ENCODE measurements around the gene CBY2.

DNA sequence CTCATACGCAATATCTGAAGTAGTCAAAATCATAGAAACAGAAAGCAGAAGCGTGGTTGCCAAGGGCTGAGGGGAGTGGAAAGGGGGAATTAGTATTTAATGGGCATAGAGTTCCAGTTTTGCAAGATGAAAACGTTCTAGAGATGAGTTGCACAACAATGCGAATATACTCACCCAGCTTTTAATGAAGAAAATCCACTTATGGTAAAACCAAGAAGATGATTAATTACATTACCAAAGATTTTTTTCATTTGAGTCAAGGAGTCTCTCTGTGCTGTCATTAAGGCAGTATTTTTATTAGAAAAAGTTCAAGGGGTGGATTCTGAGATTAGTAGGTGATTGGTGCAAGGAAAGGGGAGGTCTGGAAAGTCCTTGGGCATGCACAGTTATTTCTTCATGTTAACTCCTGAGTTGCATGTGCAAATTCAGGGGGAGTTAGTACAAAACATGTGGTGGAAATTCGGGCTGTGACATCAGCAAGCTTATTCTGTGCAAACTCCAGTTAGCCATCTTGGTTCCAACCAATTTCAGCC is 6.9 kb upstream of the CBY2 start:
- no peak for TF ChIP-seq POLR2AphosphoS5 (IDR thresholded peaks at IDR 0.05; ENCODE audit: low read depth)
- no peak for TF ChIP-seq CTCF (IDR thresholded peaks at IDR 0.05; ENCODE audit: insufficient read depth, low read length)

All from HL-60 (cell line).